Omental fat pad (tissue), 4 donors: ENCODE results near the gene HSD11B1L. TPM values are rescaled to one million over a fixed set of nuclear protein-coding genes. Genes with fewer than 3 reads are reported as not detected.

Experiments used
- ATAC-seq: fragments of 150-250 bp; one replicate; pipeline ENCODE4 v1.9.1; 2016; ENCODE audit warnings: mild to moderate bottlenecking, moderate library complexity; ENCODE audit not compliant: low FRiP score
- DNase-seq: peaks from one replicate; pipeline ENCODE4 v3.0.0-alpha.2; 2019; ENCODE audit warnings: low spot score
- total RNA-seq, 4 donors: library from RNA; depleted of rRNA; stranded (reverse); fragments of >200 nt; gene quantifications; one replicate each; pipeline ENCODE4 v1.1.0, GENCODE V29; 2016
- TF ChIP-seq, protein P1 (sequence below), 3 donors: fragments of 450-650 bp; IDR thresholded peaks; one replicate each; pipeline ENCODE4 v1.5.1; 2016 to 2017; ENCODE audit warnings: antibody characterized with exemption in 3 of 3, mild to moderate bottlenecking in 3 of 3, moderate library complexity in 2 of 3

HSD11B1L gene
- total RNA-seq, 4 donors from 2014 or later = 4.3 to 9.5 (median 7.8) TPM

DNA sequence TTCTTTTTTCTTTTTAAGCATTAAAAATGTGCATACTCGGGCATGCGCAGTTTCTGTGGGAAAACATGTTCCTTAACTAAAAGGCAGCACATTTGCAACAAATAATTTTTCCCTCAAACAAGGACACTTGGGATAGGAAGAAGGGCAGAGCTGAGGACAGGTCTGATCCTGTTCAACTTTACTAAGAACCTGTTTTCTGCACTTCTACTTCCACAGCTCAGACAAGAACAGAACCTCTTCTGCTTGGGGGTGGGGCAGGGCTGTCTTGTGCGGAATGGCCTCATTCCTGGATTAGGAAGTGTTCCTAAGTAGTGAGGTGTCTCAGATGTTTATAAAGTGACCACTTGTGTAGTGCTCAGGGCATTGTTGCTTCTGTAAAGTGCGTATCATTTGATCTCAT is 39.7 kb upstream of the HSD11B1L start:
- DNase-seq = no peak
- ATAC-seq = no peak
- TF ChIP-seq, protein P1, sequence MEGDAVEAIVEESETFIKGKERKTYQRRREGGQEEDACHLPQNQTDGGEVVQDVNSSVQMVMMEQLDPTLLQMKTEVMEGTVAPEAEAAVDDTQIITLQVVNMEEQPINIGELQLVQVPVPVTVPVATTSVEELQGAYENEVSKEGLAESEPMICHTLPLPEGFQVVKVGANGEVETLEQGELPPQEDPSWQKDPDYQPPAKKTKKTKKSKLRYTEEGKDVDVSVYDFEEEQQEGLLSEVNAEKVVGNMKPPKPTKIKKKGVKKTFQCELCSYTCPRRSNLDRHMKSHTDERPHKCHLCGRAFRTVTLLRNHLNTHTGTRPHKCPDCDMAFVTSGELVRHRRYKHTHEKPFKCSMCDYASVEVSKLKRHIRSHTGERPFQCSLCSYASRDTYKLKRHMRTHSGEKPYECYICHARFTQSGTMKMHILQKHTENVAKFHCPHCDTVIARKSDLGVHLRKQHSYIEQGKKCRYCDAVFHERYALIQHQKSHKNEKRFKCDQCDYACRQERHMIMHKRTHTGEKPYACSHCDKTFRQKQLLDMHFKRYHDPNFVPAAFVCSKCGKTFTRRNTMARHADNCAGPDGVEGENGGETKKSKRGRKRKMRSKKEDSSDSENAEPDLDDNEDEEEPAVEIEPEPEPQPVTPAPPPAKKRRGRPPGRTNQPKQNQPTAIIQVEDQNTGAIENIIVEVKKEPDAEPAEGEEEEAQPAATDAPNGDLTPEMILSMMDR (IDR thresholded peaks at IDR 0.05) = no peak

DNA sequence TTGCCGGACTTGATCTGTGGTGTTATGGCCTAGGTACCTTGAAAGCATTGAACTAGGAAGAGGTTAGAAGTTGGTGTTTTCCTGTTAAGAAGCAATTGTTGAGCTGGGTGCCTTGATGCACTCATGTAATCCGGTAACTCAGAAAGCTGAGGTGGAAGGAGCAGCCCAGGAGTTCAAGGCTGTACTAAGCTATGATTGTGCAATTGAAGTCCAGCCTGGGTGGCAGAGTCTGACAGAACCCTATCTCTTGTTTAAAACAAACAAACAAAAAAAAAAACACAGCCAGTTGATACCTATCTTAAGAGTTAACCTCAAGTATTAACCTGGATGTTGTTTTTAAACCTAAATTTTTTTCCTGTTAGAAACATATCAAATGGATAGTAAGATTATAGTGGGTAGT is 38.6 kb upstream of the HSD11B1L start:
- no peak for ATAC-seq
- TF ChIP-seq, protein P1 (IDR thresholded peaks at IDR 0.05) = no peak
- DNase-seq = no peak

DNA sequence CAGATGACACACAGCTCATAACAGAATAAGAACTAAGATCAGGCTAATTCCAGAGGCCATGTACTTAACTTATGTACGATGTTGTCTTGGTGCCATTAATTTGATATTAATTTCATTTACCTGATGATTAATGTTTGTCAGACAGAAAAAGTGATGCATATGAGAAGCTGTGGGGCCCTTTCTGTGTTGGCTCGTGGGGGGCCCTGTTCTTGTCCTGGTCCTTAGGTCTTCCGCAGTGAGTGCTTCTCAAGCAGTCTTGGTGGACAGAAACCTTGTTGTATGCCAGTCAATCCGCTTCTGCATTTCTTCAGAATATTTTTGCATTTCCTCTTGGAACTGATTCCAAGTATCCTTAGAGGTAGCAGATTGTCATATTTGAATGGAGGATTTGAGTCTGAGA is 37.8 kb upstream of the HSD11B1L start:
- TF ChIP-seq, protein P1 (IDR thresholded peaks at IDR 0.05) = no peak
- DNase-seq = no peak
- no peak for ATAC-seq

DNA sequence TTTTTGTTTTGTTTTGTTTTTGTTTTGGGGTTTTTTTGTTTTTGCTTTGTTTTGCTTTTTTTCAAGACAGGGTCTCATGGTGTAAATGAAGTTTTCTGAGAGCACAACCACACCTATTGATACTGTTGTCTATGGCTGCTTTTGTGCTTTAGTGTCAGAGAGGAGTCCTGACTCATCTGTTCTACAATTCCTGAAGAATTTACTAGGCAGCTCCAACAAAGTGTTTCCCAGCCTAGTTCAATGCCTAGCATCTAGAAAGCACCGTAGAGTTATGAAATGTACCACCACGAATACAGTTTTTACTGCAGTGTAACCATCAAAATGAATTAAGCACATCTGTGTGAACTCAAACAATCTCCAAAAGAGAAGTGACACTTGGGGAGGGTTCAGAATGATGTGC is 36.8 kb upstream of the HSD11B1L start:
- DNase-seq (no peak), ATAC-seq (no peak)
- TF ChIP-seq, protein P1 (IDR thresholded peaks at IDR 0.05) = no peak

DNA sequence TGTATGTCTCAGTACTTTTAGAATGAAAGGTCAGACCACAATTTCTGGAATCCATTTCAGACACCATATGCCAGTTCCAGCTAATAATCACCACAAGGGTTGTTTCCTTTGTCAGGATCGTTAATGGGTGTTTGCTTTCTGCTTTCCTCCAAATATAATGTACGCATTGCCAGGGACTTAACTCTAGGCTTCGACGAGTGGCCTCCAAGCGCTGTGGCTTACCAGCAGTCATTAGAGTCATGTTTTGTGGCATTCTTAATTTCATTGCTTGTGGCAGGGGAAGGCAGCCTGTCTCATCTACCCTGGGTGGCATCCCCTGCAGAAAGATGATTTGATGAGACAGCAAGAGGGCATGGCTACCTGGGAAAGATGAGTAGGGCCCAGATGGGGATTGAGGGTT is 35.4 kb upstream of the HSD11B1L start:
- no peak for DNase-seq

DNA sequence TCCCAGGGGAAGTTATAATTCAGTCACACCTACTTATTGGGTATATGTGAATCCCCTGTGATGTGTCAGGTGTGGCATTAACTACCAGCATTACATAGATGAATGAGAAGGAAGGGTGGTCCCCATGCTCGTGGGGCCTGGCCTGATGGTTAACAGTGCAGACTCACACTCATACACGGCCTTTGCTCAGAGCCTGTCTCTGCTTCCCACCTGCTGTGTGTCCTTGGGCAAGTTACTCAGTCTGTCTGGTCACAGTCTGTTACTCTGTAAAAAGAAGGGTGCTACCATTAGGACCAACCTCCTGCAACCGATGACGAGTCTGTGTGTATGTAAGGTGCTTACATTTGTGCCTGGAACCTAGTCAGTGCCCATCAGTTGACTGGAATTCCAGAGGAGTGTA is 34.1 kb upstream of the HSD11B1L start:
- DNase-seq (no peak), ATAC-seq (no peak)
- TF ChIP-seq, protein P1 (IDR thresholded peaks at IDR 0.05) = no peak

More for the DNA sequence above, 35.4 kb upstream of the HSD11B1L start:
- no peak for ATAC-seq
- TF ChIP-seq, protein P1 (IDR thresholded peaks at IDR 0.05) = no peak

DNA sequence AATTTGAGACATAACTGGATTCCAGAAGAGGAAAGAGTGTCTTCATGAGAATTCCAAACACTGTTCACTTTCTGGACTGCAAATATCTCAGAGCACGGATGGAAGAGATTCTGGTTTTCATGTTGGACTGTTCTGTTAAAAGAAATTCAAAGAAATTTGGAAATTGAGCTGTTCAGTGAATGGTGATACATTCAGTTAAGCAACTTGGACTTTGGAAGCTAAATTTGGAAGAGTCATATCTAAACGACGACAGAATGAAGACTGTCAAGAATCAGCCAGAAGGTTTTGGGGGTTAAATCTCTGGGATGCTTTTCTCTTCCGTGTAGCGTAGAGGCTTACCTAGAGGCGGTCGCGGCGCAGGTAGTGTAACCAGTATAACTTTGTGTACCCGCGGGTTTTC is 32.4 kb upstream of the HSD11B1L start:
- TF ChIP-seq, protein P1 (IDR thresholded peaks at IDR 0.05) = no peak
- ATAC-seq (no peak), DNase-seq (no peak)
